SK-N-SH (cell line): ENCODE data around the gene GNAI1. TPM values are rescaled to one million over a fixed set of nuclear protein-coding genes. Genes with fewer than 3 reads are reported as not detected.

Experiments used
- CTCF ChIA-PET: fragments of 300-600, 350-600 bp; formaldehyde crosslinking; extraction: SDS; loops from one replicate; lab custom pipeline; 2021; lab: Yijun Ruan, JAX
- POLR2A ChIA-PET: fragments of 350-600 bp; sonication (Branson Sonifier 250); formaldehyde crosslinking; extraction: SDS; loops from one replicate; lab custom pipeline; 2020; ENCODE audit warnings: antibody characterized with exemption, inconsistent platforms; lab: Yijun Ruan, JAX
- DNase-seq: peaks from one replicate; pipeline ENCODE4 v3.0.0; 2012
- H2AFZ ChIP-seq: fragments of 200-600 bp; sonication (generic); 2 replicates; pipeline ENCODE4 v1.8.1; 2016; ENCODE audit warnings: antibody characterized with exemption, mild to moderate bottlenecking, low read depth
- H3F3A ChIP-seq: fragments of 200-600 bp; sonication (generic); replicated peaks from 2 replicates; pipeline ENCODE3; 2016; ENCODE audit warnings: antibody characterized with exemption, mild to moderate bottlenecking; ENCODE audit not compliant: insufficient read depth
- H3K27ac ChIP-seq, 2 experiments: fragments of 200-500 bp in 1 of 2; fragments of 200-600 bp in 1 of 2; sonication (Bioruptor generic) in 1 of 2; sonication (generic), shearing (Covaris generic) in 1 of 2; 2 replicates each; pipeline versions ENCODE4 v1.5.1 to v1.6.1; 2014 to 2016; ENCODE audit warnings: low read depth in 2 of 2, inconsistent platforms in 1 of 2, low read length in 1 of 2, mild to moderate bottlenecking in 1 of 2, mixed read lengths in 1 of 2
- H3K27me3 ChIP-seq: fragments of 200-600 bp; sonication (generic), shearing (Covaris generic); 2 replicates; pipeline ENCODE4 v1.6.1; 2016; ENCODE audit warnings: mixed run types; ENCODE audit not compliant: insufficient read depth
- H3K36me3 ChIP-seq, 2 experiments: fragments of 200-500 bp in 1 of 2; fragments of 200-600 bp in 1 of 2; sonication (Bioruptor generic) in 1 of 2; sonication (generic) in 1 of 2; replicated peaks in 1 of 2; 2 replicates each; pipeline versions ENCODE3 to v1.5.1; 2014 to 2016; ENCODE audit warnings: low read length in 1 of 2, mild to moderate bottlenecking in 1 of 2; ENCODE audit not compliant: insufficient read depth in 2 of 2, control insufficient read depth in 1 of 2
- H3K4me1 ChIP-seq, 2 experiments: fragments of 200-500 bp in 1 of 2; fragments of 200-600 bp in 1 of 2; sonication (Bioruptor generic) in 1 of 2; sonication (generic), shearing (Covaris generic) in 1 of 2; 2 replicates each; pipeline versions ENCODE4 v1.5.1 to v1.6.1; 2014 to 2016; ENCODE audit warnings: low read depth in 1 of 2, low read length in 1 of 2, mixed run types in 1 of 2; ENCODE audit not compliant: insufficient read depth in 2 of 2, control insufficient read depth in 1 of 2
- H3K4me2 ChIP-seq: fragments of 200-600 bp; sonication (generic), shearing (Covaris generic); 2 replicates; pipeline ENCODE4 v1.6.1; 2017; ENCODE audit warnings: mixed run types
- H3K4me3 ChIP-seq, 2 experiments: fragments of 200-500 bp in 1 of 2; fragments of 200-600 bp in 1 of 2; sonication (Bioruptor generic) in 1 of 2; sonication (generic), shearing (Covaris generic) in 1 of 2; 2 replicates each; pipeline versions ENCODE4 v1.5.1 to v1.8.1; 2014 to 2016; ENCODE audit warnings: low read depth in 2 of 2, inconsistent platforms in 1 of 2, low read length in 1 of 2, mild to moderate bottlenecking in 1 of 2, mixed read lengths in 1 of 2, moderate library complexity in 1 of 2
- H3K79me2 ChIP-seq: fragments of 200-600 bp; sonication (generic); 2 replicates; pipeline ENCODE4 v1.8.1; 2017; ENCODE audit warnings: mild to moderate bottlenecking; ENCODE audit not compliant: insufficient read depth
- H3K9ac ChIP-seq: fragments of 200-600 bp; sonication (generic); 2 replicates; pipeline ENCODE4 v1.6.1; 2017; ENCODE audit warnings: mixed run types
- H3K9me2 ChIP-seq: fragments of 200-600 bp; sonication (generic); 2 replicates; pipeline ENCODE4 v1.6.1; 2017; ENCODE audit warnings: mixed run types
- H3K9me3 ChIP-seq: fragments of 200-600 bp; sonication (generic); 2 replicates; pipeline ENCODE4 v1.6.1; 2017; ENCODE audit warnings: mixed run types, mild to moderate bottlenecking, moderate library complexity
- H4K20me1 ChIP-seq: fragments of 200-600 bp; sonication (generic); 2 replicates; pipeline ENCODE4 v1.6.1; 2017; ENCODE audit warnings: mild to moderate bottlenecking, mixed run types; ENCODE audit not compliant: insufficient read depth
- ELF1 ChIP-seq: IDR thresholded peaks from 2 replicates; pipeline ENCODE4 v1.4.0; 2012
- EZH2phosphoT487 ChIP-seq: fragments of 200-600 bp; sonication (generic); IDR thresholded peaks from 2 replicates; pipeline ENCODE4 v1.6.1; 2017; ENCODE audit warnings: low read depth, mixed run types, mild to moderate bottlenecking, antibody characterized with exemption, moderate library complexity, borderline replicate concordance
- FOXM1 ChIP-seq: IDR thresholded peaks from 2 replicates; pipeline ENCODE4 v1.4.0; 2012; ENCODE audit warnings: low read depth, mild to moderate bottlenecking
- RXRA ChIP-seq: IDR thresholded peaks from 2 replicates; pipeline ENCODE4 v1.4.0; 2012; ENCODE audit warnings: low read depth, mild to moderate bottlenecking, borderline replicate concordance
- YY1 ChIP-seq: IDR thresholded peaks from 2 replicates; pipeline ENCODE4 v1.4.0; 2012; ENCODE audit warnings: low read depth, mild to moderate bottlenecking
- WGBS: methylation state at CpG from one replicate; pipeline ENCODE4 v1.1.6; 2017; ENCODE audit warnings: low lambda C conversion rate; 5-methylcytosine and 5-hydroxymethylcytosine counted together
- polyA plus RNA-seq, 3 experiments: library from polyadenylated mRNA; depleted of rRNA; stranded (reverse); fragments of >200 nt; gene quantifications; 2 replicates each; pipeline ENCODE4 v1.2.3, GENCODE V29; 2012
- TF ChIP-seq, protein P1 (sequence below): IDR thresholded peaks from 2 replicates; pipeline ENCODE4 v1.6.1; 2012; ENCODE audit warnings: mild to moderate bottlenecking, low read depth, low read length, moderate library complexity
- TF ChIP-seq, protein P2 (sequence below): fragments of 150-350 bp; IDR thresholded peaks from 2 replicates; pipeline ENCODE4 v1.6.1; 2017; ENCODE audit warnings: antibody characterized with exemption, low read length, low read depth, borderline replicate concordance

Gene GNAI1
- polyA plus RNA-seq, 1 of the 3 experiments (the other 2 are of a cell fraction) = 69.1 TPM

DNA sequence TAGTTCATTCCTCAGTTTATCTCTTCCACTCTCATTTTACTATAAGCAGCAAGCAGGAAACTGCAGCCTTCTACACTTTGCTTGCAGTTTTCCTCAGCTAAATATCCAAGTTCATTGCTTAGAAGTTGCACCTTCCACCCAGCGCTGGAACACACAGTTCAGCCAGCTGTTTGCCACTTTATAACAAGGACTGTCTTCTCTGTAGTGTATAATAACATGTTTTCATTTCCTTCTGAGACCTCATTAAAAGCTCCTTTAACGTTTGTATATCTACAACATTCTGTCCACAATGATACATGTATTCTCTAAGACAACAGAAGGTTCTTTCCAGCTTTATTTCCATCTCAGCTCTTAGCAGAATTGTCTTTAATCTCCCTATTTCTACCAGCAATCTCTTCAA, 74.1 kb downstream of the GNAI1 start:
- Histone ChIP-seq H3K27me3 (no peaks in the 10 kb centered on the region), H3K27ac (no peak overlapping the region), H3K79me2 (no peaks in the 10 kb centered on the region), H3K9ac (no peak overlapping the region), H3F3A (peaks cover 9% of the 10 kb centered on the region), H3K4me2 (no peak overlapping the region), H3K36me3 (peaks cover 94 to 95% of the 10 kb centered on the region in 2 experiments), H3K4me1 (peaks cover 0 to 8% of the 10 kb centered on the region in 2 experiments; a peak in 1 of 4 replicates), H2AFZ (no peak overlapping the region), H3K4me3 (no peak overlapping the region), H3K9me2 (no peaks in the 10 kb centered on the region), H4K20me1 (no peaks in the 10 kb centered on the region; the same call in 1 of the 2 replicates), H3K9me3 (0 out of 2 replicates have a peak, but pooled peaks cover 2% of the 10 kb centered on the region)
- 94% methylated on average over 2 of the region's 2 CpGs for WGBS
- ChIA-PET CTCF (interaction anchor here (0.6 to 1.4 kb wide), 3 partner anchors 10 to 910 kb away, joined by 3 to 6 read pairs (median 3); no protein-coding TSS in a partner anchor), POLR2A (no interaction called here)
- TF ChIP-seq EZH2phosphoT487 (no peak), YY1 (no peak), FOXM1 (no peak)
- TF ChIP-seq, protein P1, sequence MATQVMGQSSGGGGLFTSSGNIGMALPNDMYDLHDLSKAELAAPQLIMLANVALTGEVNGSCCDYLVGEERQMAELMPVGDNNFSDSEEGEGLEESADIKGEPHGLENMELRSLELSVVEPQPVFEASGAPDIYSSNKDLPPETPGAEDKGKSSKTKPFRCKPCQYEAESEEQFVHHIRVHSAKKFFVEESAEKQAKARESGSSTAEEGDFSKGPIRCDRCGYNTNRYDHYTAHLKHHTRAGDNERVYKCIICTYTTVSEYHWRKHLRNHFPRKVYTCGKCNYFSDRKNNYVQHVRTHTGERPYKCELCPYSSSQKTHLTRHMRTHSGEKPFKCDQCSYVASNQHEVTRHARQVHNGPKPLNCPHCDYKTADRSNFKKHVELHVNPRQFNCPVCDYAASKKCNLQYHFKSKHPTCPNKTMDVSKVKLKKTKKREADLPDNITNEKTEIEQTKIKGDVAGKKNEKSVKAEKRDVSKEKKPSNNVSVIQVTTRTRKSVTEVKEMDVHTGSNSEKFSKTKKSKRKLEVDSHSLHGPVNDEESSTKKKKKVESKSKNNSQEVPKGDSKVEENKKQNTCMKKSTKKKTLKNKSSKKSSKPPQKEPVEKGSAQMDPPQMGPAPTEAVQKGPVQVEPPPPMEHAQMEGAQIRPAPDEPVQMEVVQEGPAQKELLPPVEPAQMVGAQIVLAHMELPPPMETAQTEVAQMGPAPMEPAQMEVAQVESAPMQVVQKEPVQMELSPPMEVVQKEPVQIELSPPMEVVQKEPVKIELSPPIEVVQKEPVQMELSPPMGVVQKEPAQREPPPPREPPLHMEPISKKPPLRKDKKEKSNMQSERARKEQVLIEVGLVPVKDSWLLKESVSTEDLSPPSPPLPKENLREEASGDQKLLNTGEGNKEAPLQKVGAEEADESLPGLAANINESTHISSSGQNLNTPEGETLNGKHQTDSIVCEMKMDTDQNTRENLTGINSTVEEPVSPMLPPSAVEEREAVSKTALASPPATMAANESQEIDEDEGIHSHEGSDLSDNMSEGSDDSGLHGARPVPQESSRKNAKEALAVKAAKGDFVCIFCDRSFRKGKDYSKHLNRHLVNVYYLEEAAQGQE = no peak
- no peak for DNase-seq

- no peaks in the 10 kb centered on the region for H3K79me2 ChIP-seq
- no peak overlapping the region for H3K4me2 ChIP-seq
- no peak for DNase-seq
- ChIA-PET CTCF (no interaction called here), POLR2A (interaction anchor here (0.7 kb wide), 1 partner anchor 12 kb away, joined by 4 read pairs; no protein-coding TSS in a partner anchor)
- no peak overlapping the region for H3K27ac ChIP-seq
- no peaks in the 10 kb centered on the region; the same call in 1 of the 2 replicates for H4K20me1 ChIP-seq
- no peak overlapping the region for H3K4me3 ChIP-seq
- WGBS = 82% methylated on average over 3 of the region's 3 CpGs
- no peak overlapping the region for H3K9ac ChIP-seq
- peaks cover 93 to 94% of the 10 kb centered on the region in 2 experiments for H3K36me3 ChIP-seq
- H3K27me3 ChIP-seq = no peaks in the 10 kb centered on the region
- H2AFZ ChIP-seq = no peak overlapping the region
- H3K4me1 ChIP-seq = peaks cover 0 to 5% of the 10 kb centered on the region in 2 experiments; a peak in 1 of 4 replicates
- 0 out of 2 replicates have a peak, but pooled peaks cover 1% of the 10 kb centered on the region for H3K9me3 ChIP-seq
- no peak for TF ChIP-seq RXRA
- TF ChIP-seq ELF1 = no peak
- TF ChIP-seq, all 33 proteins: peak for 0
- H3F3A ChIP-seq = peaks cover 1% of the 10 kb centered on the region
- H3K9me2 ChIP-seq = no peaks in the 10 kb centered on the region
Measured at GRCh38 chr7:80210400-80210799, 75.8 kb downstream of the GNAI1 start.

DNA sequence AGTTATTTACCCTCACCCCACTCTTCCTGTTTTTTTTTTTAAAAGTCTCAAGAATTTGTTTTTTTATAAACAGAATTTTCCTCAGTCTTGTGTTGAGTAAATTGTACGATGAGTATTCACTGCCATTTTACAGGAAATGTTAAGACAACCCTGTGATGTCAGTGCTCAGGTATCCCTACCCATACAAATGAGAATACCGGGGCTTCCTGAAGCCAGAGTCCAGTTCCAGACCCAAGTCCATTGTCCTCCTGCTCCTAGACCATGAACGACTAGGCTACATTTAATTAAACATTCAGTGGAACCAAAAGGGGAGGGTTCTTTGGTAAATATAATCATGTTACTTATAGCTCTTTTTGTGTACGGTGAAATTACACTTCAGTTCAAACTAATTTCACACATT, 79.2 kb downstream of the GNAI1 start:
- 94% methylated on average over 4 of the region's 4 CpGs for WGBS
- H3K27me3 ChIP-seq = no peaks in the 10 kb centered on the region
- no peaks in the 10 kb centered on the region for H3K79me2 ChIP-seq
- no peak overlapping the region for H2AFZ ChIP-seq
- POLR2A ChIA-PET = no interaction called here
- H3K4me2 ChIP-seq = no peak overlapping the region
- peaks cover 6% of the 10 kb centered on the region for H3F3A ChIP-seq
- CTCF ChIA-PET = interaction anchor here (0.6 to 1.9 kb wide), 3 partner anchors 11 to 76 kb away, joined by 3 to 8 read pairs (median 6); no protein-coding TSS in a partner anchor
- H3K9ac ChIP-seq = no peak overlapping the region
- peaks cover 80 to 96% of the 10 kb centered on the region in 2 experiments for H3K36me3 ChIP-seq
- no peaks in the 10 kb centered on the region; the same call in 1 of the 2 replicates for H4K20me1 ChIP-seq
- no peak overlapping the region for H3K4me3 ChIP-seq
- no peak for DNase-seq
- H3K9me3 ChIP-seq = no peaks in the 10 kb centered on the region
- H3K9me2 ChIP-seq = no peaks in the 10 kb centered on the region
- no peak overlapping the region for H3K27ac ChIP-seq
- TF ChIP-seq, protein P2, sequence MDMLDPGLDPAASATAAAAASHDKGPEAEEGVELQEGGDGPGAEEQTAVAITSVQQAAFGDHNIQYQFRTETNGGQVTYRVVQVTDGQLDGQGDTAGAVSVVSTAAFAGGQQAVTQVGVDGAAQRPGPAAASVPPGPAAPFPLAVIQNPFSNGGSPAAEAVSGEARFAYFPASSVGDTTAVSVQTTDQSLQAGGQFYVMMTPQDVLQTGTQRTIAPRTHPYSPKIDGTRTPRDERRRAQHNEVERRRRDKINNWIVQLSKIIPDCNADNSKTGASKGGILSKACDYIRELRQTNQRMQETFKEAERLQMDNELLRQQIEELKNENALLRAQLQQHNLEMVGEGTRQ = no peak
- H3K4me1 ChIP-seq = no peaks in the 10 kb centered on the region; a peak in 1 of 4 replicates
